ENCODE results near the gene TMEM151A.
"Not testable (repeated sequence)": the region's sequence is repeated elsewhere in the genome, so short reads cannot be mapped to it uniquely, and the experiment has no call there.

The TMEM151A gene

DNA sequence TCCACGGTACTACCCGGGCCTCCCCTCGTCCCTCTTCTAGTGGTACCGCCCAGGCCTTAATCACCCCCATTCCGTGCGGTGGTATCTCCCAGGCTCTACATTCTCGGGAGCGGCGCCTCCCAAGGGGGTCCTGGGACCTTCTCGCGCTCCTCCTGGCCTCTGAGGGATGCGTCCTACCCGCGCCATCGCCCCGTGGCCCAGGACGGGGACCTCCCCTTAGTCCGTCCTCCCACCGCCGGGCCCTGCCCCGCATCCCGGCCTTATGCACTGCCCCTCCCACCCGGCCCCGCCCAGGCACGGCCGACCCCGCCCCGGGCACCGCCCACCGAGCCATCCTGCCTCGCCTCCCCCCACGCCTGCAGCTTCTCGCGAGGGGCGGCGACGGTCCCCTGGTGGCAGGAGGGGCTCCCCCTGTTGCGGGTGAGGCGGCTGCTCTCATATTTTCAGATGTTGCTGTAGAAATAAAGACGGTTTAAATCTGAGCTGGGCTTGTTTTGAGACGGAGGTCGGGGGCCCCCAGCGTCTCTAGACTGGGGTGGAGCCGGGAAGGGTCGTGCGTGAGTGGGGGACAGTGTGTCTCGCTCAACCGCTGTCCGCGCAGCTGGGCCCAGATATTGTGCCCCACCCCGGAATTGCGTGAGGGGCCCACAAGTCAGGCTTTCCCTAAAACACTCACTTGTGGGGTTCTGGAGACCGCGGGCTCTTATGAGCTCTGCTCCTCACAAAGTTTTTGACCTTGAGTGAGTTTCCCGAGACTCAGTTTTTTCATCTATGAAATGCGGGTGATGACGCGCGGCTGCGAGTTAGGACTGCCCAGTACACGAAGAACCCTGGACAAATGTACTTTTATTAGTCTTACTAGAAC is 24.1 kb upstream of the TMEM151A start:
- peak; percentile 68 for DNase-seq

DNA sequence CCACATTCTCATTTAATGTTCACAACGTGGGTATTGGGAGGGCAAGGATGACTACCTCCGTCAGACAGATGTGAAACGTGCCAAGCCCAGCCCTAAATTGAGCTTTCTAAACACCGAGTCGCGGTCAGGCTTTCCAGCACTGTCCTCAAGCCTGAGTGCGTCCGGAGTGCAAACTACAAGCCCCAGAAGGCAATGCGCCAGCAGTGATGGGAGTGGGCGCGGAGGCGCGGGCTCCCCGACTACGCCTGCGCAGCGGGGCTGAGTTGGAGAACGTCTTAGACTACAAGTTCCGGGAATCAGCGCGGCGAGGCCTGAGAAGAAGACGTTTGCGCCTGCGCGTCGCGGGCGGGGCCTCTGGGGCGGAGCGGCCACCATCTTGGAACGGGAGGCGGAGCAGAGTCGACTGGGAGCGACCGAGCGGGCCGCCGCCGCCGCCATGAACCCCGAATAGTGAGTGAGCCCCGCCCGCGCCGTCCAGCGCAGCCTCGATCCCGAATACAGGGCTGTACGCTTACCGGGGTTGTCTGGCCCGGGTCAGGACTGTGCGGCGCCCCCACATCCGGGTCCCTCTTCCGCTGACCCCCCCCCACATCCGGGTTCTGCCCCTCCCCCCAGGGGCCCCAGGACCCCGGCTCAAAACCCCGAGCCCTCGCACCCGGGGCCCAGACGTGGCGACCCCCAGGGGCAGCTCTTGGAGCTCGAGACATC is 23.3 kb upstream of the TMEM151A start, which contains the start of gene RAB1B:
RAB1B (plus strand) TSS at position 396 of the 708 bp plus-strand sequence; CDS start at position 437, 41 bp downstream.
- peak; percentile 98 for DNase-seq

DNA sequence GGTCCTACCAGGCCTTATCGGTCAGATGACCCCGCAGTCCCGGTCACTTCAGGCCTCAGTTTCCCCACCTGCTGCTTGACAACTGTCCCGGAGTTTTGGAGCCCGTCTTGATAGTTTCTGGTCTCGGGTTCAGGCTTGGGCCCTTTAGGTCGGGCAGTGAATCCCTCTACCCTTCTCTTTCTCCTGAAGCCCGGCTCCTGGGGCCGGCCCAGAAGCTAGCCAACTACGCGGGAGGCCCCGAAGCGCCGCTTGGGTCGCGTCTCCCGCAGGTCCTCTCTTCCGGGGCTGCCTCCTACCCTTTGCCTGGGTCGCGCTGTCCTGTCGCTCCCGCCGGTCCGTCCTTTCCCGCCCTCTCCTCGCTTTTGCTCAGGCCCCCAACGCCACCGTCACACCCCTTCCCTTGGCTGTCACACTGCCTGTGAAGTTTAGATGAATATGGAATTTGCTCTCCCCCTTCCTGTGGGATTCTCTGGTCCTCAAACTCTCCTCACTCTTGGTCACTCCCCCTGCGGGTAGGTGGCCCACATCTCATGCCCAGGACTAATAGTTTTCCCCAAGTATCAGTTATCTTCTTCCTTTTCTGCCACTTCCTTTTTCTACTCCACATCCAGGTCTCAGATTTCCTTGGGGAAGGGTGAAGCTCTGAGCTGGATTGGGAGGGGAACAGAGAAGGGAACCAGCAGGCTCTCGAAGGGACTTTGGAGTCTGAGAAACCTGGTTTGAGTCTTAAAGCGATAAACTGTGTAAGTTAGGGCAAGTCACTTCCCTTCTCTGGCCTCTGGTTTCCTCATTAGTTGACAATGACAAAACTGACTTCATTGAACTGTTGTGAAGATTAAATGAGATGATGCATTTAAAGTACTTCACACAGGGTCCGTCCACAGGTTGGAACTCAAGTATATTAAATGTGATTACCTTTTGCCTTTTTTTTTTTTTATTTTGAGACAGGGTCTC is 22.5 kb upstream of the TMEM151A start:
- DNase-seq: no peak

DNA sequence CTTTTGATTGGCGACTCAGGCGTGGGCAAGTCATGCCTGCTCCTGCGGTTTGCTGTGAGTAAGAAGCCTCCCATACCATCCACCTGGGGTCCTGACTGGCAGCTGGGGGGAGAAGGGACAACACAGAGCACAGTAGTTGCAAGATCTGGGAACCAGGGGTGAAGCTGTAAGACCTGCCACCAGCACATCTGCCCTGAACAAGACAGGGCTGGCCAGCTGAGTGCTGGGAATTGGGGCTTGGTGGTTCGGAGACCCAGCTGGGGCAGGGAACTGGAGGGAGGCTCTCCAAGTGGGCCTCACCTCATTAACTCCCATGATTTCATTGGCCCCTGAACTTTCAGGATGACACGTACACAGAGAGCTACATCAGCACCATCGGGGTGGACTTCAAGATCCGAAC is 19.9 kb upstream of the TMEM151A start:
- no peak for DNase-seq

DNA sequence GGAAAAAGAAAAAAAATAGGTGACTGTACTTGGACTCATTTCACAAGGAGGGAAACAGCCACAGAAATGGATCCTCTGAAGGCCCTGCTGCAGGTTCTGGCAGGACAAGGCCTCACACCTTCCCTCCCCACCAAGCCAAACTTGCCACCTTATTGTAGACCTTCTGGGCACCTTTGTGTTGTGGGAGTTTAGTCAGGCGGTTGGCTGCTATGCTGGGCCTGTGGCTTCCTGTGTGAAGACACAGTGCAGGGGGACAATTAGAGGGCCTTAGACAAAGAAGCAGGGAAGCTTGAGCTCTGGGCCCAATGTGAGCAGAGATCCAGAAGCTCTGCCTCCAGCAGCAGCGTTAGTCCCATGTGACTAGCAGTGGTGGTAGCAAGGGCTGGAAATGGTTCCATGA is 19.1 kb upstream of the TMEM151A start:
- DNase-seq: no peak

DNA sequence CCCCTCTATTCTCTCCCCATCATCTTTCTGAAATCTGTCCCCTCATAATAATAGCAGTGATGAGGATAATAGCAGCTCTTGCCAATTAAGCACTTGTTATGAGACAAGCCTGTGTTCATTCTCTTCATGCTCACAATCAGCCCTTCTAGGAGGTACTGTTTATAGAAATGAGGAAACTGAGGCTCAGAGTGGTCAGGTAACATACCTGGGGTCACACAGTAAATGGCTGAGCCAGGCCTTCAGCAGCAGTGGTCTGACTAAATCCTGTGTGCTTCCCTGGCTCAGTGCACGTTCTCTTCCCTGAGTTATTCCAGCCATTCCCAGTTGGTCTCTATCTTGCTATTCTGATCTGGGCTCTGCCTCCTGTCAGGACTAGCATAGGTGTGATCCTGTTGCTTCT is 17.5 kb upstream of the TMEM151A start:
- DNase-seq: no peak

DNA sequence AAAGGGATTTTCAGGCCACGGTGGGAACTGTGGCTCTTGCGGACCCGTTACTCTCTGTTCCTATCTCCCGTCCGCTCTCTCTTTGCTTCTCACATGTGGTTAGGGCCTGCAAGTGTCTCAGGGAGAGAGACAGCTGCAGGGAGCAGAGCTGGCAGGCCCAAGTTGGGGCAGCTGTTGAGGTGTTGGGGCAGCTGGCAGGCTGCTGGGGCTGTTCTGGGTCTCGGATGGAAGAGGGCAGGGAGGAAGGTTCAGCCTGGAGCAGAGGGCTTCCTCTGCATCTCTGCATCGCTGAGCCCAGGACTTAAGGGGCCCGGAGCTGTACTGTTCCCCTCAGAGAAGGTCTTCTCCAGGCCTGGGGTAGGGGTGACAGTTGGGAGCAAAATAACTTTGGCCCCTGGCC is 16.3 kb upstream of the TMEM151A start:
- DNase-seq: no peak

DNA sequence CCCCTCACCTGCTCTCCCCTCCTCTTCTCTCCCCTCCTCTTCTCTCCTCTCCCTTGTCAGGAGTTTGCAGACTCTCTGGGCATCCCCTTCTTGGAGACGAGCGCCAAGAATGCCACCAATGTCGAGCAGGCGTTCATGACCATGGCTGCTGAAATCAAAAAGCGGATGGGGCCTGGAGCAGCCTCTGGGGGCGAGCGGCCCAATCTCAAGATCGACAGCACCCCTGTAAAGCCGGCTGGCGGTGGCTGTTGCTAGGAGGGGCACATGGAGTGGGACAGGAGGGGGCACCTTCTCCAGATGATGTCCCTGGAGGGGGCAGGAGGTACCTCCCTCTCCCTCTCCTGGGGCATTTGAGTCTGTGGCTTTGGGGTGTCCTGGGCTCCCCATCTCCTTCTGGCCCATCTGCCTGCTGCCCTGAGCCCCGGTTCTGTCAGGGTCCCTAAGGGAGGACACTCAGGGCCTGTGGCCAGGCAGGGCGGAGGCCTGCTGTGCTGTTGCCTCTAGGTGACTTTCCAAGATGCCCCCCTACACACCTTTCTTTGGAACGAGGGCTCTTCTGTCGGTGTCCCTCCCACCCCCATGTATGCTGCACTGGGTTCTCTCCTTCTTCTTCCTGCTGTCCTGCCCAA is 15.6 kb upstream of the TMEM151A start:
- DNase-seq: no peak

DNA sequence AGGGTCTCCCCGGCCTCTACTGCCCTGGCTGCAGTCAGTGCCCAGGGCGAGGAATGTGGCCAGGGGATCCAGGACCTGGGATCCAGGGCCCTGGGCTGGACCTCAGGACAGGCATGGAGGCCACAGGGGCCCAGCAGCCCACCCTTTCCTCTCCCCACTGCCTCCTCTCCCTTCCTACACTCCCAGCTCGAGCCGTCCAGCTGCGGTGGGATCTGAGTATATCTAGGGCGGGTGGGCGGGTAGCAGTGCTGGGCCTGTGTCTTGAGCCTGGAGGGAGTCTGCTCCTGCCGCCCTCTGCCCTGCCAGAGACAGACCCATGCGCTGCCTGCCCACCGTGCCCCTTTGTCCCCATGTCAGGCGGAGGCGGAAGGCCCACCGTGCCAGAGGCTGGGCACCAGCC is 15.1 kb upstream of the TMEM151A start:
- DNase-seq: not testable (repeated sequence)

DNA sequence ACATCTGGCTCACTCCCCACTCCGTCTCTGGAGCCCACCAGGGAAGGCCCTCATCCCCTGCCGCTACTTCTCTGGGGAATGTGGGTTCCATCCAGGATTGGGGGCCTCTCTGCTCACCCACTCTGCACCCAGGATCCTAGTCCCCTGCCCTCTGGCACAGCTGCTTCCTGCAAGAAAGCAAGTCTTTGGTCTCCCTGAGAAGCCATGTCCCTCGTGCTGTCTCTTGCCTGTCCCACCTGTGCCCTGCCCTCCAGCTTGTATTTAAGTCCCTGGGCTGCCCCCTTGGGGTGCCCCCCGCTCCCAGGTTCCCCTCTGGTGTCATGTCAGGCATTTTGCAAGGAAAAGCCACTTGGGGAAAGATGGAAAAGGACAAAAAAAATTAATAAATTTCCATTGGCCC is 14.6 kb upstream of the TMEM151A start:
- not testable (repeated sequence) for DNase-seq

DNA sequence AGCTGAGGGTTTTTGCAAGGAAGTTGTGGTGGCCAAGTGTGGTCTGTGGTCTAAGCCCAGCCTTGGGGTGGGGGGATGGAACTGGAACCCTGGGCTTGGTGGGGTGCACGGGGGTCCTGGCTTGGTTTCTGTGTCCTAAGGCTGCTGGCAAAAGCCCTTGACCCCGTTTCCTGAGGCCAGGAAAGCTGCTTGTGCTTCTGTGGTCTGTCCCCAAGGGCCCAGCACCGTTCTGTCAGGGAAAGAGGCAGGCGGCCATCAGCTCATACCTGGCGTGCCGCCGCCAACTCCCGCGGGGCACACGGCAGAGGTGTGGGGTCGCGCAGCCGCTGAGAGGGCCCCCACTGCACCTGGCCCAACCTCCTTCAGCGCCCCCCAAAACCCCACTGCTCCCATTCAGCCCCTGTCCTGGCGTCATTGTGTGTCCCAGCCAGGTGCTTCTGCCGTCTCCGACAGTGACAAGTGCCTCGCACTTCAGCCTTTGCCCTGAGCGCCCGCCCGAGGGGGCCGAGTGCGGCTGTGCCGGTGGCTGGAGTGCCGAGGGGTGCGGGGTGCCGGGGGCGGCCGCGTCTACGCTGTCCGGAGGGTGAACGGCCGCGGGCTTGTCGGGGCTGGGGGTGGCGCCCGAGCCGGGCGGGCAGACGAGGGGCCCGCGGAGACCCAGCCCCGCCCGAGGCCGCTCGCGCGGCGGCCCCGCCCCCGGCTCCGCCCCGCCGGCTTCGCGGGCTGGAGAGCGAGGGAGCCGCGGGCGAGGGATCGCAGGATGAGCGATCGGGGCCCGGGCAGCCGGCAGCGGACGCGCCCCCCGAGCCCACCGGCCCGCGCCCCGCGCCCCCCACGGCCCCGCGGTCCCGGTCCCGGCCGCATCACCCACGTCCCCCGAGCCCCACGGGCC is 14.0 kb upstream of the TMEM151A start, which contains the start of gene CNIH2:
CNIH2 (plus strand) TSS at position 705 of the 892 bp plus-strand sequence. CDS start 282 bp downstream, outside the sequence.
- DNase-seq: no peak

DNA sequence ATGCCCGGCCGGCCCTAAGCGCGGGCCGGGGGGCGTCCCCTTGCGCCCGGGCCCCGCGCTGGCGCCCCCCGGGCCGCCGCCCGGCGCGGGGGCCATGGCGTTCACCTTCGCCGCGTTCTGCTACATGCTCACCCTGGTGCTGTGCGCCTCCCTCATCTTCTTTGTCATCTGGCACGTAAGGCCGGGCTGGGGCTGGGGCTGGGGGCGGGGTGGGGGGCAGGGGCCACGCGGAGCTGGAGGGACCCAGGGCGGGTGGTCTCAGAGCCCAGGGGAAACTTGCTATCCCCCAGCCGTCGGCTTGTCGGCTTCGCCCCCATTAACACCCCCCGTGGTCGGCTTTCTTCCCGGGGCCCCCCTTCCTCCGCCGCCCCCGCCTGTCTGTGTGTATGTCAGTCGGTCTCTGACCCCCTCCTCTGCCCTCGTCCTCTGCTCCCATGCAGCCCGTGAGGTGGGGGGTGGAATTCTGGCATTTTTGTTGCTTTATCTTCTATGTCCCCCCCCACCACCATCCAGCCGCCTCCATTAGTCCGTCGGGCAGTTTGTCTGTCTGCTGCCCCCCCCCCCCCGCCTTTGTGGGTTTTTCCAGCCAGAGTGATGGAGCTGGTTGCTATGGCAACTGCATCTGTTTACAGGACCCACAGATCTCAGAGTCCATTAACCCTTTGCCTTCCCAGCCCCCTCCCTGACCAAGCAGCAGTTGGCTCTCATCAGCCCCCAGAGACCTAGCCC is 13.2 kb upstream of the TMEM151A start:
- no peak for DNase-seq

DNA sequence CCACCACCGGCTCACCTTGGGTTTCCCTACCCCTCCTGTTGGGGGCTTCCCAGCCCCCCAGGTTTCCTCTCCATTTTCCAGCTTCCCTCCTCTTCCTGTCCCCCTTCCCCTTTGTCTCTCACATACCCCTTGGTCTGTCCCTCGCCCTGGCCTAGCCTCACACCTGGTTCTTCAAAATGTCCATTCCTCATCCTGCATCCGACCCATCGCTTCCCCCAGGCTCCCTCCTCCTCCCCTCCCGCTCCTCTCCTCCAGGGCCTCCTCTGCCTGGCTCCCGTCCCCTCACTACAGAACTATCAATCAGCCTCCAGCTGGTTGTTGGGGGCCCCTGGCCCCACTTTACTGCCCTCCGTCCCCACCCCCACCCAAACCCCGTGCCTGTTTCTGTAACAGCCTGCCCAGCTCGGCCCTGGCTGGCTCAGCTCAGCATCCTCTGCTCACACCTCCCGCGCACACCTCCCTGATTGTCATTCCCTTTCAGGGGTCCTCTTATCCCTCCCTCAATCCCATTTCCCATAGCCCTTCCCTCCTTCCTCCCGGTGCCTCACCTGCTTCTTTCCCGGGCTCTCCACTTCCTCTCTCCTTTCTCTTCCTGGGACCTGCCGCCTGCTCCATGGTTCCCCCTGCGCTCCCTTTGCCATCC is 12.5 kb upstream of the TMEM151A start:
- no peak for DNase-seq

DNA sequence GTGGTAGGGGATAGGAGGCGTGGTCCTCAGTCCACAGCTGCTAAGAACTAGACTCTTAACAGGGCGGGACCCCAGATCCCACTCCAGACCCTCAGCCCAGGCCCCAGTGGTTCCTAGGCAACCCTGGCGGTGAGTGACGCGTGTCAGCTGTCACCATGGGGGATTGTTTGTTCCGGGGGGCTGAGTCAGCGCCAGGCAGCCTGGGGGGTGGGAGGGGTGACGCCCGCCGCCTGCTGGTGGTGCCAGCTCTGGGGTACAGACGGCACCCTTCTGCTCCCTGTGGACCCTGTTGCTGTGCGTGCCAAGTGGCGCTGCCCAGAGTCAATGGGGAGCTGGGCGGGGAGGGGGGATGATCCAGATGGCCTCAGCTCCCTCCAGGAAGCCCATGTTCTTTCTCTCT is 11.3 kb upstream of the TMEM151A start:
- DNase-seq: no peak

DNA sequence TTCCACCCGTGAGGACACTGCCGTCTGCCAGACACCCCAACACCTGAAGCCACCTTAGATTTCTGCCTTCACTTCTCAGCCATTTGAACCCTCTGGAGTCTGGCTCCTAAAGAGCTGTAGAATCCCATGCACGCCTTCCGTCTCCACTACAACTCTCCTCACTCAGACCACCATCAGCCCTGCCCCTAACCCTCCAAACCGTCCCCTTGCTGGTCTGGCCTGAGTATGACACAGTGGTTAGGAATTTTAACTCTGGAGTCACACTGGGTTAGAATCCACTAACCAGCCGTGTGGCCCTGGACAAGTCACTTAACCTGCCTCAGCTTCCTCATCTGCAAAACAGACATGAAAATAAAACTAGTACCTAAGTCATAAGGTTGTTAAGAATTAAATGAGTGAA is 10.7 kb upstream of the TMEM151A start:
- DNase-seq: no peak

DNA sequence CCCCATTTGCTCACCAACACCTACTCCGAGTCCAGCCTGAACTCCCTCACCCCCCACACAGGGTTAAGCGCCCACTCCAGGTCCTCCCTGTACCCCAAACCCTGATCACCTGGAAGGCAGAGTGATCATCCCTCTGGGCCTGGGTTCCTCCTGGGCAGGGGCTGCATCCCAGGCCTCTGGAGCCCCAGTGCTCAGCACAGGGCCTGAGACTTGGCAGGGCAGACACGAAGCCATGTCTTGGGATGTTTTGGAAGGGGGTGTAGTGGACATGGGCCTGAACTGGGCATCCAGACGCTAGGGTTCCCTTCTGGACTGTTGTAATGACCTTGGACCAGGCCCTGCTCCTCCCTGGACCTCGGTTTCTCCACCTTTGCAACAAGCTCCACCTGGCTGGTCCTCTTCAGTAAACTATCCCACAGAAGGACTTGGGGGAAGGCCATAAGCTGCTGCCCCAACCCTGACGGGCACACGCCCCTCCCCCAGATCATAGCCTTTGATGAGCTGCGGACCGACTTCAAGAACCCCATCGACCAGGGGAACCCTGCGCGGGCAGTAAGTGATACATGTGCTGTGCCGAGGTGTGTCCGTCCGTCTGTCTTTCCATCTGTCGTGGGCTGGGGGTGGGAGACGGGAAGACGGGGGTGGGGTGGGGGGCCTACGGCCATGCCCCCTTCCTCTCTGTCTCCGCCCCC is 9.8 kb upstream of the TMEM151A start:
- DNase-seq: no peak

DNA sequence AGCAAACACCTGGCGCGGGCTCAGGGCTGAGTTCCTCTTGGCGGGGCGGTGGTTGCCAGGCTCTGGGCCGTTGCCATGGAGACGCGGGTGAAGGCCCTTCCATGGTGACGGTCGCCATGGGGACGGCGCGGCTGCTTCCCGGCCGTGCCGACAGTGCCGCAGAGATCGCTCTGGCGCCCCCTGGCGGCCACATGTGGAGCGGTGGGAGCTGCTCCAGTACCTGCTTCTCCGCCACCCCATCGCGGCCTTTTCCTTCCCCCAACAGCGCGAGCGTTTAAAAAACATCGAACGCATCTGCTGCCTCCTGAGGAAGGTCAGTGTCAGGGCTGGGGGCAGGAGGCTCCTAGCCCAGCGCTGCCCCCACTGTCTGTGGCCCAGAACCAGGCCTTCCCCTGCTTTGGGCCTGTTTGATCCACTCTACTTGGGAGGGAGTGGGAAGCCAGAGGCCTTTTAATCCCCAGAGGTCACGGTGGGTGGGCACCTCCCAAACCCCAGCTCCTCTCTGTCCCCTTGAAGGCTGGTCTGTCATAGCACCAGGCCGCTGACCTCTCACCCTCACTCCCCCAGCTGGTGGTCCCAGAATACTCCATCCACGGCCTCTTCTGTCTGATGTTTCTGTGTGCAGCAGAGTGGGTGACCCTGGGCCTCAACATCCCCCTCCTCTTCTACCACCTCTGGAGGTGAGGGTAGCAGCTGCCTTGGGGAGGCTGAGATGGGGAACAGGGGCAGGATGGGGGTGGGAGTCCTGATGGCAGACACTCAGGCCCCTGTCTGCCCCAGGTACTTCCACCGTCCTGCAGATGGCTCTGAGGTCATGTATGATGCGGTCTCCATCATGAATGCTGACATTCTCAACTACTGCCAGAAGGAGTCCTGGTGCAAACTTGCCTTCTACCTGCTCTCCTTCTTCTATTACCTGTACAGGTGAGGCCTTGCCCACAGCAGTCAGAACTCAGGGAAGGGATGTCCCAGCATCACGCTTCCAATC is 8.9 kb upstream of the TMEM151A start:
- peak; percentile 89 for DNase-seq

DNA sequence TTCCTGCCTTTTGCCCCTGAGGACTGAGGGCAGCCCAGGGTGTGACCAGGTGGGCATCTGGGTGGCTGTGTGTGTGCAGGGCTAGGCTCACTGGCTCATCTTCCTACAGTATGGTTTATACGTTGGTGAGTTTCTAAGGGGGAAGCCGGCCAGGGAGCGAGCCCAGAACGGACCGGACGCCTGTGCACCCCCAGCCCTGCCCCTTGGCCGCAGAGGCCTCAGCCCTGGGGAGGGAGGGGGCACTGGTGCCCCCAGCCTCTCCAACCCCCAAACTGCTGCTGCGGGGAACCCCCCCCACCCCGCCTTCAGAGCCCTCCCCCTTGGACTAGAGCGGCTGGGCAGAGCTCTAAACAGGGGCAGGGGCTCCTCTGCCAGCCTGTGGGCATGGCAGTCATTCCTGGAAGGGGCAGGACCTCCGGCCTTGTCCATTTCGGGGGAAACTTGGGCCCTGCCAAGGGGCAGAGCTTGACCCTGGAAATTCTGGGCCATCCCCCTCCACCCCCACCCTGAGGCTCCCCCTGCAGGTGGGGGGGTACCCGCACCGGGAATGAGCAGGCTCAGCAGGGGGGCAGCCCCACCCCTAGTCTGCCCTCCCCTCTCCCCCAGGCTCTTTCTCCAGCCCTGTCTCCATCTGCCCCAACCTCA is 8.1 kb upstream of the TMEM151A start:
- no peak for DNase-seq
